ENCODE measurements around the gene S100A4.
"Not testable (repeated sequence)": the region's sequence is repeated elsewhere in the genome, so short reads cannot be mapped to it uniquely, and the experiment has no call there.

The S100A4 gene

GRCh38 chr1:153575081-153575491 lies 29.5 kb upstream of the S100A4 start:
- not testable (repeated sequence) for ATAC-seq (ENCODE audit: low read depth); H3K27ac Mint-ChIP-seq; DNase-seq (ENCODE audit: low spot score in 2 of 2); H3K36me3 Mint-ChIP-seq; H3K4me3 Mint-ChIP-seq; H3K9me3 Mint-ChIP-seq; H3K27me3 Mint-ChIP-seq
- H3K4me1 Mint-ChIP-seq, result peaks cover 17% of the 10 kb centered on the region

DNA sequence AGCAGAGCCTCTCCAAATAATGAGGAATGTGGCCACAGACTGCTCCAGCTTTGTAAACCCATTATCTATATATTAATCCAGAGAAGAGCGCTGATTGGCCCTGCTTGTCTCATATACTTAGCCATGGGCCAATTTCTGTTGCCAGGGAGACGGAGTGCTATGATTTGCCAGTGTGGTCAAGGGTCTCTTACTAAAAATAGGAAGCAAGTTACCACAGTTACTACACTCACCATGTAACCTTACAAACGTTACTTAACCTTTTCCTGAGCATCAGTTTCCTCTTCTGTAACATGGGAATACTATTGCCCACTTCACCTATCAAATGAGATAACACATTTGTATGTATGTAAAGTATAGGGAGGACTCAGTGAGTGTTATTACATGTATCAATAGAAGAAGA lies 27.7 kb upstream of the S100A4 start:
- Mint-ChIP-seq H3K36me3 (no peaks in the 10 kb centered on the region), H3K9me3 (no peaks in the 10 kb centered on the region), H3K27me3 (peaks cover 7% of the 10 kb centered on the region), H3K4me1 (peaks cover 23% of the 10 kb centered on the region), H3K4me3 (no peak overlapping the region), H3K27ac (no peak overlapping the region)
- no peak for ATAC-seq (ENCODE audit: low read depth)
- DNase-seq (ENCODE audit: low spot score in 2 of 2), result no peak

- DNase-seq (ENCODE audit: low spot score in 2 of 2) (peak; percentile 61 to 62), ATAC-seq (ENCODE audit: low read depth) (peak; percentile 95)
- no peaks in the 10 kb centered on the region for H3K36me3 Mint-ChIP-seq
- H3K27ac Mint-ChIP-seq, result no peak overlapping the region
- H3K4me1 Mint-ChIP-seq, result peaks cover 24% of the 10 kb centered on the region
- H3K27me3 Mint-ChIP-seq, result peaks cover 2% of the 10 kb centered on the region
- no peaks in the 10 kb centered on the region for H3K9me3 Mint-ChIP-seq
- no peak overlapping the region for H3K4me3 Mint-ChIP-seq
Measured at GRCh38 chr1:153572569-153573015, 27.0 kb upstream of the S100A4 start.

DNA sequence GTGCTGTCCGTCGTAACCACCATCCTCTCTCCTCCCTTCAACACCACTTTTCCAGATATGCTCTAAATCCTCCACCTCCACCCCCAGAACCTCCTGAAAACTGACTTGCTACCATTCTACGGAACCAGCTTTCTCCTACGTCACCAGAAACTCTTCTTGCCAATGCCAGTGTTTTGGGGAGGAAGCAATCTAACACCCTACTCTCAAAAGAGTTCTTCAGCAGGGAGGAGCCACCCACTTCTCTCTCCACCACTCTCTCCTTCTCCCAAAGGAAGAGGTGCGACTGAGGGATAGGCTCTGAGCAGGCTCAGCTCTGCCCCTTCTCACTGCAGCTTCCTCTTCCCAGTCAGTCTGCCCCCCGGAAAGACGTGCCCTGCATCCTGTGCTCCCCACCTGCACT lies 26.1 kb upstream of the S100A4 start:
- Mint-ChIP-seq H3K36me3 (no peaks in the 10 kb centered on the region), H3K4me3 (no peak overlapping the region), H3K9me3 (no peaks in the 10 kb centered on the region), H3K4me1 (peaks cover 24% of the 10 kb centered on the region), H3K27ac (no peak overlapping the region), H3K27me3 (peaks cover 2% of the 10 kb centered on the region)
- DNase-seq (ENCODE audit: low spot score in 2 of 2) (no peak), ATAC-seq (ENCODE audit: low read depth) (no peak)

DNA sequence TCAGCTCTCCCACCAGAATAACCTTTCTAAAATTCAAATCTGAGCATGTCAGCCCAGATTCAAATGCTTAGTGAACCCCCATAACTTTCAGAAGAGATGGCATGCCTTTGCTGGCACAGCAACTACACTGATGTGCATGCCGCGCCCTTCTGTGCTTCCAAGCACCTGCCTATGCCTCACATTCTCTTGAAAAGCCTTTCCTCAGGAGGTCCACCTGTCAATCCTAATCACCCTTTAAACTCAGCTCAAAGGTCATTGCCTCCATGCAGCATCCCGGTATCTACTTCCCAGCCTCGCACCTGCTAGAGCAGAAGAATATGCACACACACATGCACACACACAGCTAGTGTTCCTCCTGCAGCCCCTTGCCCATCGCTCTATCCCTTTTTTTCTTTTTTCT lies 25.3 kb upstream of the S100A4 start:
- DNase-seq (ENCODE audit: low spot score in 2 of 2) (no peak), ATAC-seq (ENCODE audit: low read depth) (no peak)
- no peaks in the 10 kb centered on the region for H3K36me3 Mint-ChIP-seq
- no peak overlapping the region for H3K27ac Mint-ChIP-seq
- peaks cover 31% of the 10 kb centered on the region for H3K4me1 Mint-ChIP-seq
- no peaks in the 10 kb centered on the region for H3K9me3 Mint-ChIP-seq
- H3K4me3 Mint-ChIP-seq, result no peak overlapping the region
- H3K27me3 Mint-ChIP-seq, result peaks cover 2% of the 10 kb centered on the region

DNA sequence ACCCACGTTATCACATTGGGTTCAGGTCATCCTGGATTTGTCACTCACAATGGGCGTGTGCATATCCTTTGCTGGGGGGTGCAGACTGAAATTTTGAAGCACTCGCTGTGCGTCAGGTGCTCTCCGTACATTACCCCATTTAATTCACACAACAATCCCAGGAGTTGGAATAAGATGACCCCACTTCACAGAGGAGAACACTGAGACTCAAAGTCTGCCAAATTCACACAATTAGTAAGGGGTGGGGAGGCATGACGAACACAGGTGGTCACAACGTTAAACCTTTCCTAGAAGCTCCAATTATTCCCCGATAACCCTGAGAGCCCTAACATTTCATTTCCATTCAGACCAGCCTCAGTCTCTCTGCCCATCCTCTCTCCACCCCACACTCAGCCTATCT lies 23.9 kb upstream of the S100A4 start:
- H3K27me3 Mint-ChIP-seq, result peaks cover 2% of the 10 kb centered on the region
- no peak for DNase-seq (ENCODE audit: low spot score in 2 of 2)
- H3K4me1 Mint-ChIP-seq, result peaks cover 34% of the 10 kb centered on the region
- H3K9me3 Mint-ChIP-seq, result no peaks in the 10 kb centered on the region
- no peak for ATAC-seq (ENCODE audit: low read depth)
- no peak overlapping the region for H3K4me3 Mint-ChIP-seq
- H3K36me3 Mint-ChIP-seq, result no peaks in the 10 kb centered on the region
- no peak overlapping the region for H3K27ac Mint-ChIP-seq

- Mint-ChIP-seq H3K27me3 (peaks cover 2% of the 10 kb centered on the region), H3K27ac (no peak overlapping the region), H3K4me1 (peaks cover 34% of the 10 kb centered on the region), H3K9me3 (no peaks in the 10 kb centered on the region), H3K36me3 (no peaks in the 10 kb centered on the region), H3K4me3 (peak overlapping the region; percentile 70)
- ATAC-seq (ENCODE audit: low read depth), result peak; percentile 44
- DNase-seq (ENCODE audit: low spot score in 2 of 2), result peak; percentile 74 to 76
Measured at GRCh38 chr1:153568367-153569099, 22.9 kb upstream of the S100A4 start.

DNA sequence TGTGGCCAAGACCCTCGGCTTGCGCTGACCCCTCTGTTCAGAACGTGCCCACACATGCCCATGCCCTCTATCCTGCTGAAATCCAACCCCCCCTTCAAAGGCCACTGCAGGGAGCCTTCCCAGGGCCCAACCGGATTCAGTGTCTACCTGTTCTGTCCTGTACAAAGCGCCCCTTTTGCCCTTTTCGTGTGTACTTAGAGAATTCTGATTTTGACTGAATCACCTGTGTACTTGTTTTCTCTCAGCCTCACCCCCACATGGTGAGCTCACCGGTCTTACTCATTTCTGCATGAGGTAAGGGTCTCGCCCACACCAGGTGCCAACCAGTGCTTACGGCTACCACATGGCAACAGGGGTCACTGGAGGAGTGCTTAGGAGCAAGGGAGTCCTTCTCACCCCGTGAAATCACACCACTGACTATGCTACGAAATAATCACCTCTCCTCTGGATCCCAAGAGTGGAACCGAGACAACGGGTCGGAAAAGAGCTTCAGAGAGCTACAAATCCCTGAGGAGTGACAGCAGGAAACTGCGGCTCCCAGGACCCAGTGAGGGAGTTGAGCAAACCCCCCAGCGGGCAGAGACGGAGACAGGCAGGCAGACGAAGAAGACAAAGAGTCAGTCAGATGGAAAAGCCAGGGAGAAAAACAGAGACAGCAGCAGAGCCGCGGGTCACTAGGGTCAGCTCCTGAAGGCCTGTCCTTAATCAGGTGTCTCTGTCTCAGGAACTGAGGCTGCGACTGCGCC lies 22.2 kb upstream of the S100A4 start:
- Mint-ChIP-seq H3K36me3 (no peaks in the 10 kb centered on the region), H3K4me3 (no peak overlapping the region), H3K27me3 (peaks cover 2% of the 10 kb centered on the region), H3K9me3 (no peaks in the 10 kb centered on the region), H3K4me1 (peaks cover 28% of the 10 kb centered on the region), H3K27ac (no peak overlapping the region)
- no peak for ATAC-seq (ENCODE audit: low read depth)
- DNase-seq (ENCODE audit: low spot score in 2 of 2), result no peak

DNA sequence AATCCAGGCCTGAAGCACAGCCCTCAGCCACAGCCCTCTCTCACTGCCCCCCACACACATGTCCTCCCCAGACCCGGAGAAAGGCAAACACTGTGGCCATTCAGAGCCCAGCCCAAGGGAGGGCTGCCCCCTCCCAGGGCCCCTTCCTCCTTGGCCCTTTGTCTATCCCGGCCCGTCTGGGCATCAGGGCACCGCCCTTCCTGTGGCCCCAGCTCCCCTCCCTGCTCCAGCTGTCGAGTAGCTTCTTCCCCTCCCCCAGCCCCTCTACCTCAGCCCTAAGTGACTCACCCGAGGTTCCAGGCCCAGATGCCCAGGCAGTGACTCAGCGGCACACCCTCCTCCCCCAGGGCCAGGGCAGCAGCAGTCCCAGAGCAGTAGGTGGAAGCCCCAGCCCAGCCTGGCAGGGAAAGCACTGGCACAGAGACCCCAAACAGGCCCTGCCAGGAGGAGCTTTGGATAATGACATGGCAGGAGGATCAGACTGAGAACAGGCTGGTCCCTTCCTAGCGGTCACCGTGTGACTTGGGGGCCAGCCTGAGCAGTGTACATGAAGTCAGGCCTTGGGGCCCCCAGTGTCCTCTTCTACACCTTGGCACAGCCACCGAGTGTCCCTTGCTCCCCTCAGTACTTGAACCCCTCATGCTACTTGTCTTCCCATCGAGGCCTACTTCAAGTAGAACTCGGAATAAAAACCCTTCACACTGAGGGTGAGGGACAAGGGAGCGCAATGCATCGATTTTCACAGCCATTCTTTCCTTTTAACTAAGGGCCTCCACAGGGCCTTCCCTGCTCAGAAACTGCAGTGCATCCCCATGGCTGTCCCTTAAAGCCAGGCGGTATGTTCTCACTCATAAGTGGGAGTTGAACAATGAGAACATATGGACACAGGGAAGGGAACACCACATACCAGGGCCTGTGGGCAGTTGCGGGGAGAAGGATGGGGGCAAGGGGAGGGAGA lies 21.1 kb upstream of the S100A4 start:
- peak overlapping the region; percentile 30 for H3K4me3 Mint-ChIP-seq
- H3K27ac Mint-ChIP-seq, result peak overlapping the region; percentile 82
- DNase-seq (ENCODE audit: low spot score in 2 of 2) (no peak), ATAC-seq (ENCODE audit: low read depth) (peak; percentile 41)
- H3K27me3 Mint-ChIP-seq, result peaks cover 2% of the 10 kb centered on the region
- H3K36me3 Mint-ChIP-seq, result no peaks in the 10 kb centered on the region
- H3K4me1 Mint-ChIP-seq, result peaks cover 25% of the 10 kb centered on the region
- no peaks in the 10 kb centered on the region for H3K9me3 Mint-ChIP-seq

GRCh38 chr1:153565529-153566374 lies 20.1 kb upstream of the S100A4 start, which contains the start of gene S100A2:
Gene S100A2 (minus strand): TSS chr1:153565844. CDS start chr1:153563877, 1,967 bp downstream.
- Mint-ChIP-seq H3K36me3 (no peaks in the 10 kb centered on the region), H3K27me3 (no peaks in the 10 kb centered on the region), H3K4me1 (peaks cover 25% of the 10 kb centered on the region), H3K4me3 (peak within 1 kb of the TSS; percentile 30), H3K9me3 (no peaks in the 10 kb centered on the region), H3K27ac (peak within 1 kb of the TSS; percentile 82)
- DNase-seq (ENCODE audit: low spot score in 2 of 2) (no peak), ATAC-seq (ENCODE audit: low read depth) (peak; percentile 75)

GRCh38 chr1:153563991-153564390 lies 18.4 kb upstream of the S100A4 start:
- H3K36me3 Mint-ChIP-seq, result no peaks in the 10 kb centered on the region
- peaks cover 25% of the 10 kb centered on the region for H3K4me1 Mint-ChIP-seq
- H3K27me3 Mint-ChIP-seq, result no peaks in the 10 kb centered on the region
- no peak for DNase-seq (ENCODE audit: low spot score in 2 of 2)
- ATAC-seq (ENCODE audit: low read depth), result no peak
- no peak overlapping the region for H3K4me3 Mint-ChIP-seq
- H3K27ac Mint-ChIP-seq, result no peak overlapping the region
- H3K9me3 Mint-ChIP-seq, result no peaks in the 10 kb centered on the region

DNA sequence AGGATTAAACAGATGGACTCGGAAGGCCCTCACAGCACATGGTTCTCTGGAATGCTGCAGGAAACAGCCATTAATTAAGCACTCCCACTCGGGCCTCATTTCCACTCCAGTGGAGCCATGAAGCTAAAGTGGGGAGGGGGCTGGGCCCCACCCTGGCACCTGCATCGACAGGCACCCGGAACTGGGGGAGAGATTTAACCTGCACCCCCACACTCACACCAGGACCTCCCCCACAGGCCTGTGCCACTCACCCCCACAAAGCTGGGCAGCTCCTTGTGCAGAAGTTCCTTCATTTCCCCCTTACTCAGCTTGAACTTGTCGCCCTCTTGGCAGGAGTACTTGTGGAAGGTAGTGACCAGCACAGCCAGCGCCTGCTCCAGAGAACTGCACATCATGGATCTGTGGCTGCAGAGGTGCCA lies 17.9 kb upstream of the S100A4 start:
- Mint-ChIP-seq H3K27me3 (no peaks in the 10 kb centered on the region), H3K9me3 (no peaks in the 10 kb centered on the region), H3K4me1 (peaks cover 21% of the 10 kb centered on the region), H3K4me3 (no peak overlapping the region), H3K27ac (no peak overlapping the region), H3K36me3 (no peaks in the 10 kb centered on the region)
- DNase-seq (ENCODE audit: low spot score in 2 of 2) (no peak), ATAC-seq (ENCODE audit: low read depth) (no peak)

GRCh38 chr1:153562021-153562420 lies 16.4 kb upstream of the S100A4 start:
- H3K27ac Mint-ChIP-seq; H3K27me3 Mint-ChIP-seq; H3K9me3 Mint-ChIP-seq; H3K36me3 Mint-ChIP-seq; ATAC-seq (ENCODE audit: low read depth); H3K4me3 Mint-ChIP-seq; DNase-seq (ENCODE audit: low spot score in 2 of 2): not testable (repeated sequence)
- peaks cover 13% of the 10 kb centered on the region for H3K4me1 Mint-ChIP-seq

Data from memory B cell (primary cell).